HG03159 (cell line): ENCODE results near the gene GBGT1.

Experiments used
- ATAC-seq: cut with Tn5 transposase; IDR thresholded peaks from one replicate; pipeline ENCODE4 v1.9.1; 2021; ENCODE audit warnings: mild to moderate bottlenecking, moderate library complexity; ENCODE audit not compliant: unreplicated experiment

Gene GBGT1

DNA sequence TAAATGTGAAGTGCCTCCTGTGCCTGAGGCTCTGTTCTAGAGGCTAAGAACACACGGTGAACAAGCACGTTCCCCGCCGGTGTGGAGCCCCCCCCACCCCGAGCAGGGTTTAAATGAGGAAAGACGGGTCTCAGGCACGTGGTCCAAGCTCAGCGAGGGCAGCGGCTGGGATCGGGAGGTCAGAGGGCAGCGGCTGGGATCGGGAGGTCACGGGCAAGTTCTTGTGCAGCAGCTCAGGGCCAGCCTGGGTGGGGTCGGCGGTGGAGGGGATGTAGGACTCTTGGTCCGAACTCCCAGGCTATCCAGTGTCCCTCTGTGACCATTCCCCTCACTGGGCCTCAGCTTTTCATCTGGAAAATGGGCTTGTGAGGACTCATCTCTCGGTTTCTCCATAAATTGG is 2.7 kb upstream of the GBGT1 start:
- no peak for ATAC-seq

DNA sequence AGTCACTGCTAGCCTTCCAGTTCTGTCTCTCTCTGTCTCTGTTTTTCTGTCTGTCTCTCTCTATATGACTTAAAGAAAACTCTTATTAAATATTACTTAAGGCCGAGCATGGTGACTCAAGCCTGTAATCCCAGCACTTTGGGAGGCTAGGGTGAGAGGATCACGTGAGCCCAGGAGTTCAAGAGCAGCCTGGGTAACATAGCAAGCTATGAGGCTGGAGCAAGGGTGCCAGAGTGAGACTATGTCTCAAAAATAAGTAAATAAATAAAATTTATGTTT is 1.7 kb upstream of the GBGT1 start:
- no peak for ATAC-seq

DNA sequence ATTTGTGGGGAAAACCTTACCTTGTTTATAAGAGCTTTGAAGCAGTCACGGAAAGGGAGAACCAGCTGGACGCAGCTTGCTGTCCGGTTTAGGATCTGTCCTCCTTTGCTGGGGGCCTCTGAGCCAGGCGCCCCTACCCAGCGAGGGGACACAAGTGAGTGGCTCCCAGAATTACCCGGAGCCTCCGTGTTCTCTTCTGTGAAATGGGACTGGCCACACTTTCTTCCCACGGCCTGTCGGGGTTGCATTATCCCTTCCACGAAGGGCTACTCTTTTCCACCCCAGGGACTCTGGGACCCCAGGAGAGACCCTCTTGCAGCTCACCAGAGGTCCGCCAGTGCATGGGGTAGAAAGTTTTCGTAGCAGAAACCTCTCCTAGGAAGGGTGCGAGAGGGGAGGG is 477 bp upstream of the GBGT1 start:
- no peak for ATAC-seq

DNA sequence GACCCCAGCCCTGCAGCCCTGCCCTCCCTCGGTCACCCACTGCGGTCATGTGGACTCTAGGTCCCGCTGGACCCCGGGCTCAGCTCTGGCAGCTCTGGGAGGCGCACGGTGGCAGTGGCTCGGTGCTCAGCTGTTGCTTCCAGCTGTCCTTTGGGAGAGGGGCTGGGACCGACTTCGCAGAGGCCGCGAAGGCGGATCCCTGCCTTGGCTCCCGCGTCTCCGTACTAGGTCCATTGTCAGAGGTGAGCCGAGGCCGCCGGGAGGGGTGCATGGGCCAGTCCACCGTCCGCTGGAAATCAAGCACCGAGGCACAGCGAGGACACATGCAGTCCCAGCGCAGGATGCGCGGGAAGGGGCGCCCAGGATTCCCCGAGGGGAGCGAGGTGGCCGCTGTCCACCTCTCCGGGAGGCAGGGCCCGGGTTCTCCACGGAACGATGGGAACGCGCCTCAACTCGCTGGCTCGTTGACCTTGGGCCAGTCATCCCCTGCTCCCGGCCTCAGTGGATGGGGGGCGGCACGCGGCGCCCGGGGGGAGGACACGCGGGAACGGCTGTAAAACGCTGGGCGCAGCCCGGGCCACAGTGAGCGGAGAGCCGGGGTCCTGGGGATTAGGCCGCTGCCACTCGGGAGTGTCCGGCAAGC is 732 bp downstream of the GBGT1 start:
- ATAC-seq, result no peak

DNA sequence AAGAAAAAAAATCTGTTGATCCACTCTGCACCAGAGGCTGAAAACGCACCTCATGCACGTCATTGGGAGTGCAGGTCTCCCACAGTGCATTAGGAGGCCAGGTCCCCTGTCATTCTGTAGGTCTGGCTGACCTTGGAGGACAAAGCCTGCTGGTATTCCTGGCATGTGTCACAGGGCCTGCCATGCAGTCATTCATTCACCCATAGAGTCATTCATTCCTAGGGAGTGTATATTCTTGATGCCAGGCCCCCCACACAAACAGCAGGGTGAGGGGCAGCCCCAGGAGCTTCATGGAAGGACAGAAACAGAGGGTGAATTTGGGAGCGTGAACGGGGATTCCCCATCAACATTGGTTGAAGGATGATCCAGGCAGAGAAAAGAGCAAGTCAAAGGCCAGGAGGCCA is 2.2 kb downstream of the GBGT1 start:
- ATAC-seq, result no peak

DNA sequence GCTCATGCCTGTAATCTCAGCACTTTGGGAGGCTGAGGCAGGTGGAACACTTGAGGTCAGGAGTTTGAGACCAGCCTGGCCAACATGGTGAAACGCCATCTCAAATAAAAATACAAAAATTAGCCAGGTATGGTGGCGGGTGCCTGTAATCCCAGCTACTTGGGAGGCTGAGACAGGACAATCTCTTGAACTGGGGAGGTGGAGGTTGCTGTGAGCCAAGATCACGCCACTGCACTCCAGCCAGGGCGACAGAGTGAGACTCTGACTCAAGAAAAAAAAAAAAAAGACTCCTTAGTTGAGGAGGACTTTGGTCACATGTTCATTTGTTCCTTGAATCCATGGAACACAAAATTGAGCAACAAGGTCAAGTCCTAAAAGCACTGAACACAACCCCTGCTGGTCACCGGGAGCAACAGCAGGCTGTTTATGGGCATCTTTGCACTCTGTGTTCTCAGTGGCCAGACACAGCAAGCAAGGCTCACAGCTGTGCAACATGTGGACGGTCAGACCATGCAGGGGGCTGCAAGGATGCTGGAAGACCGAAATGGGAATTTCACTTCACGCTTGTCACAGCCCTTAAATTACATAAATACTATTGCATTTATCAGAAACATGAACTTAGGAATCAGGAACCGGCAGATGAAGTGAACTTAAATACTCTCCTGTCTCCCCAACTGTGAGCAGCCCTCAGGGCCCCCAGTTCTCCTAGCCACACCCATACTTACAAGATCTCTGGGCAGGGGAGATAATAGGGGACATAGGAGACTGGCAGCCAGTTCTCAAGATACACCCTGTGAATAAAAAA is 2.8 kb downstream of the GBGT1 start:
- no peak for ATAC-seq

DNA sequence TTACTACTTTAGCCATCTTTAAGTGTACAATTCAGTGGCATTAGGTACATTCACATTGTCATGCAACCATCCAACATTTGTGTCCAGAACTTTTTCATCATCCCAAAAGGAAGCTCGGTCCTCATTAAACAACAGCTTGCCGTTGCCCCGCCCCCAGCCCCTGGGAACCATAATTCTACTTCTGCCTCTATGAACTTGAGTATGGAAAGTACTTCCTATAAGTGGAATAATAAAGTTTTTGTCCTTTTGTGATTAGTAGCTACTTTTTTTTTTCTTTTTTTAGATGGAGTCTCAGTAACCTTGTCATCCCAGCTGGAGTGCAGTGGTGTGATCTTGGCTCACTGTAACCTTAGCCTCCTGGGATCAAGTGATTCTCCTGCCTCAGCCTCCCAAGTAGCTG is 5.0 kb downstream of the GBGT1 start:
- ATAC-seq, result no peak

DNA sequence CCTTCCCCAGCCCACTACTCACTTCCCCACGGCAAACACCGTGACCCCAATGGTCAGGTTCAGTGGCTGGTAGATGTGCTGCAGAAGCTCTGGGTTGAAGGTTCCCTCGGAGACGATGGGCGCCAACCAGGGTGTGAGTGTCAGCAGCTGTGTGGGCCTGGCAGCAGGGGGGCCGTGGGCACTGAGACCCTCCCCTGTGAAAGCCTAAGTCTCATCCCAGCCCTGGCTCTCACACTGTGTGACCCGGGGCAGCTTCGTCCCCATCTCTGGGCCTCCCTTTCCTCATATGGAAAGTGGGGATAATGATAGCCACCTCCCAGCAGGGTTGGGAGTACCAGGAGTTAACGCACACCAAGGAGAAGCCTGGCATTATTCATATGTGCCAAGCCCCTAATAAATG is 8.6 kb downstream of the GBGT1 start:
- no peak for ATAC-seq

DNA sequence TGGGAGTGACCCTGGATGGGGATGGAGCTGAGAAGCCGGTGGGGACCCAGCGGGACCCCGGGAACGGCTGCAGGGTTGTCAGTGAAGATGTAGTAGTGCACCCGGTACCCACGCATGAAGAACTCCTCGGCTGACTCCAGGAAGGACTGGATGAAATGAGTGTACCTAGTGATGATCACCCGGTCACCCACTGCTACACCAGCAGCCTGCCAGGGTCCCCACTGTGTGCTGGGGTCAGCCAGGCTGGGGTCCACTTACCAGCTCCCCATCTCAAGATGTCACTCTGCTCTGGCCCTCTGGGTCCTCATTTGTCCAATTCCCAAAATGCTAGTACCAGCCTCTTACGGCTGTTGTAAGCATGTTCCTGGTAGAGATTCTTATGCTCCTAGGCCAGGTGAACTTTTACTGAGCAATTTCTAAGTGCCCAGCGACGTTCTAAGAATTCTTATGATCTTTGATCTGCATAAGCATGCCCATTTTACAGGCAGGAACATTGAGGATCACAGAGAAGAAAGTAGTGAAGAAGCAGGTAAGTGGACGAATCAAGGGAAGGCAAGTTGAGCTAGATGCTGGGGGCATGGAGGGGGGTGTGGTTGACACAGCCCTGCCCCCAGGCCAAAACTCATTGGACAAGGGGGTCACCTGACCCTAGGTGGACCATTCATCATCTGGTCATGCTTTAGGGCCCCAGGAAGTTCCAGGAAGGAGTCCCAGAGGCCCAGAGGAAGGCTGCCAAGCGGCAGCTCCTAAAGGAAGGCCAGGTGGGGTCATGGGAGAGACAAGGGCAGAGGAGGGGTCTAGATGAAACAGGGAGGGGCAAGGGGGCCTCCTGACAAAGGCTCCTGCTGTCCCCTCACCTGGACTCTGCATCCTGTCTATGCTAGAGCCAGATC is 9.4 kb downstream of the GBGT1 start:
- ATAC-seq, result no peak

DNA sequence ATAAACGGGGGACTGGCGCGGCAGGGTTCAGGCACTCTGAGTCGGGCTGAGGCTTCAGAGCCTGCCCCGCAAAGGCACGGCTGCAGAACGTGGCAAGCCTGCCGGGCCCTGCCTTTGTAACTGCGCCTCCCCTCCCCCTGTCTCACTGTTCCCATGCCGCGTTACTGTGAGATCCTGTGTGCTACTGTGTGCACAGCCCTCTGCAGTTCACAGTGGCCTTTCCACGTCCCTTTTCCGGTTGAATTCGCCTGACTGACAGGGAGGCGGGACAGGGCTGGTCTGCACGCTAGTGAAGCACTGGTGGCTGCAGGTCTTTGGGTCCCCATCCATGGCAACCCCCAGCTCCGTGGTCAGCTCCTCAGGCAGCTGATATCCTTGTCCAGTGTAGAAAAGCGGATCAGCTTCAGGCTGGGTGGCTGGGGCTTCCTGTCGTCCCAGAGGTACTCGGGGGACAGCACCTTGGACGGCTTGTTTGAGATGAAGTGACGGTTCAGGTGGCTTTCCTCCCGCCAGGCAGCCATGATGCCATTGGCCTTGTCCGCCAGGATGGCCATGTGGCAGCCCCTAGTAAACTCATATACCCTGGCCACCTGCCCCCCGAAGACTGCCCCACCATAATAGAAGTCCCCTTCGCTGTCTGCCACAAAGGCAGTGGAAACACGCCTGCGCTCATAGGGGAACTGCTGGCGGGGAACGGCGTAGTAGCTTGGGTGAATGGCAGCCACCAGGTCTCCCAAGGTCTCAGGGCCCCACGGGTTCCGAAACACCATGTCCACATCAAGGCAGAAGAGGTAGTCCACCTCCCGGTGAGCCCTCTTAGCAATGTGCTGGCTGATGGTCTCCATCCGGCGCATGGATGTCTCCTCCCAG is 10.3 kb downstream of the GBGT1 start:
- ATAC-seq, result no peak

DNA sequence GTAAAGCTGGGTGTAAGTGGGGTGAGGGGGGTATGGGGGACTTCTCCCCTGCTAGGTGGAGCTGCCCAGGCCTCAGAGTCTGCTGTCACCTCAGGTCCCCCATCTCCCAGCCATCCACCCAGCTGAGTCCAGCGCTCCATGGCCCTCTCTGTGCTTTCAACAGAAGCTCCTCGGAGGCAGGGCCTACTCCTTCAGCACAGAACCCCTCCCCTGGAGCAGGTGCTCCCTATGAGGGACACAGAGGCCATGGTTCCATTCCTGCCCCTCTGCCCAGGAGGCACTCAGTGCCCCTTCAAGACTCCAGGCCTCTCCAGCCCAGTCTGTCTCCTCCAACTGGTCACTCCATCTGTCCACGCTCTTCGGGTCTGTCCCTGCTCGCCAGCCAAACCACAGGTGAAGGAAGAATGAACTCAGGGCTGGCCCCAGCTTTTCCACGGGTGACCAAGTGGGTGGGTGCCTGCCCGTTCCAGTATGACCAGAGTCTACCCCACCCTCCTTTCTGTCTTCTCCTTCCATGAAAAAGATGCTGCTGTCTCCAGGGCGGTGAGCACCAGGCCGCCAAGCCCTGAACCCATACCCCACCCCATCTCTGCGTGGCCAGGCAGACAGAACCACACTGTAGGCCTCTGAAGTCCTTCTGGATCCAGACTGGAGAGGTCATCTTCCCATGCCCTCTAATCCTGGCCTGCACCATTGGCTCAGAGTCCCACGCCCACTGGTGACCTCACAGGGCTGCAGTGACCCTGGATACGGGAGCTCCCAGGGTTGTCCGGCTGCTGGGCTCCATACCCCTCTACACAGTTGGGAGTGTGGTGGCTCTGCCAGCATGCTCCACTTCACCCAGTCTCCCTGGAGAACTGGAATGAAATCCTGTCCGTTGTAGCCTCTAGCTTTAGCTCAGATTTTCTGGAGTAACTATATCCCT is 11.9 kb downstream of the GBGT1 start:
- no peak for ATAC-seq

DNA sequence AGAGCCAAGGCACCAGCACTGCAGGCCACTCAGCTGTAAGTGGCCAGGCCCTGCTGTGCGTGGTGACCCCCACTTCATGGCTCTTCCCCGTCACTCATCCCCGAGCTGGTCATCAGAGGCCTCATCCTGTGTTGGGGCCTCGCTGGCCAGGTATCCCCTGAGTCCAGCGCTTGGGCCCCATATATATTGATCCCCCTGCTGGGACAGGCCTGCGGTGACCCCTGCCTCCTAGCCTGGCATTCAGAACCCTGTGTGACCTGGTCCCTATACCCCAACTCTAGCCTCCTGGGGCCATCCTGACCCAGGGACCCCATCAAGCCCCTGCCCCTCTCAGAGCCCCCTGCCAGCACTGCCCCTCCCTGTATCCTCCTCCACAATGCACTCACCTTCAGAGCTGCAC is 12.7 kb downstream of the GBGT1 start:
- ATAC-seq, result no peak

DNA sequence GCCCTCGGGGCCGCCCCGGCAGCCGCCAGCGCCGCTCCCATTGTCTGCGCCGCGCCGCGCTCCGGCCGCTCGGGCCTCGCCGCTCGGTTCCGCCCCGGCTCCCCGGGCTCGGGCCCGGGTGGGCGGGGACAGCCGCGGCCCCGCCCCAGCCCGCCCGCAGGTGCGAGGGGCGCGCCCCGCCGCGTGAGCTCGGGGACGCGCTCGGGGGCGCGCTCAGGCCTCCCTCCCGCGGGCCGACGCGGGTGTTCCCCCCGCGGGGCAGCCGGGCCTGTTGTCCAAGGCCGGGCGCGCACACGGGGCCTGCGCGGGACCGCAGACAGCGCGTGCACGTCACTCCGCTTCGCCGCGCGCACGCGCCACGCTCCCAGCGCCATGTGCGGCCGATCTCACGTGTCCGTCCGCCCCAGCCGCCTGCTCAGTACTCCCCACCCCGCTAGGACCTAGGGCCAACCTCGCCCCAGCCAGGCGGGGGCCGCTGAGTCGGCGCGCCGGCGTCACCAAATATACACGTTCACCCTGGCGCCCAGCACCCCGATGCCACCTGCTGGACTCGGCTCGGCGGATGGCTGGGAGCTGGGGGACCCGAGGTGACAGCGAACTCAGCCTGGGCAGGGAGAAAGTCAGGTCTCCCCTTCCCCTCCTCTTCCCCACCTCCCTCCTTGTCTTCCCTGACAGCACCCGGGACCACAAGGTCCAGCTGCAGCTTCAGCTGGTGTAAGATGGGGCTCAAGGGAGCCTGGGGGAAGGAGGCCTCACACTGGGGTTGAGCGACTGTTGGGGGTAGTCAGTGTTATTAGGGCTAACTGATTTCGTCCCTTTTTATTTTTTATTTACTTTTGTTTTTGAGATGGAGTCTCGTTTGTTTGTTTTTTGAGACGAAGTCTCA is 14.3 kb downstream of the GBGT1 start:
- peak; percentile 66 for ATAC-seq

DNA sequence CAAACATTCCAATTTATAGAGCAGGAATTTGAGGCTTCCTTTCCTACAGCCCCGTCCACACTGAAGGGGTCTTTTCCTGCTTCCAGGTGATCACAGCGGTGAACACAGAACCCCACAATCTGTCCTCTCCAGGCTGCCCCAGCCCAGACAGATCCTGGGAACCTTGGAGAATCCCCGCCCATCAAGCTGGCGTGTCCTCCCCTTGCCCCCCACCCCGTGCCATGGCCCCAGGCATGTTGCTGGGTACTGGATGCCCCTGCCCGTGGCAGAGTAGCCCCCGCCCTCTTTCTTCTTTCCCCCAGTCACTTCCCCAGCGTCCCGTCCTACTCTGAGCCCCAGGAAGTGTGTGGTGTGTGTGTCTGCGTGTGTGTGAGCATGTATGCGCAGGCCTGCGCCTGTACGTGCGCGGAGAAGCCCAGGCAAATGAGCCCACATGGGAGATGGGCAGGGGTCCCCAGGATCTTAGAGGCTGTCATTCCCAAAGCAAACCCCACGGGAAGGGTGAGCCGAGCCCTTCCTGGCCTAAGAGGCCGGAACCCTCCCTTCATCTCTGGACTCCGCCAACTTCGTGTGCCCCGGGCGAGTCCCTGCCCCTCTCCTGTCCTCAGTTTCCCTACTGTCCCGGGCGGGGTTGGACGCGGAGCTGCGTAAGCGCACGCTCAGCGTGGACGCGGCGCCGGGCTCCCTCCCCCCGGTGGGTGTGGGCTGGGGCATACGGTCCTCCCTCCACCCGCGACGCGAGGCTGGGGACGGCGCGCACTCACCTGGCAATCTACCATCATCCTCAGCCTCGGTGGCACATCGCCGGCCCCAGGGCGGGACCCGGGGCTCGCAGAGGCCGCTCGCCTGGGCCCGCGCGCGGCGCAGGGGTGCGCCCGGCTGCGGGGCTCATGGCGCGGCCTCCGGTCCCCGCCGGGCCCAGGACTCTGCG is 15.2 kb downstream of the GBGT1 start:
- peak; percentile 5 for ATAC-seq

DNA sequence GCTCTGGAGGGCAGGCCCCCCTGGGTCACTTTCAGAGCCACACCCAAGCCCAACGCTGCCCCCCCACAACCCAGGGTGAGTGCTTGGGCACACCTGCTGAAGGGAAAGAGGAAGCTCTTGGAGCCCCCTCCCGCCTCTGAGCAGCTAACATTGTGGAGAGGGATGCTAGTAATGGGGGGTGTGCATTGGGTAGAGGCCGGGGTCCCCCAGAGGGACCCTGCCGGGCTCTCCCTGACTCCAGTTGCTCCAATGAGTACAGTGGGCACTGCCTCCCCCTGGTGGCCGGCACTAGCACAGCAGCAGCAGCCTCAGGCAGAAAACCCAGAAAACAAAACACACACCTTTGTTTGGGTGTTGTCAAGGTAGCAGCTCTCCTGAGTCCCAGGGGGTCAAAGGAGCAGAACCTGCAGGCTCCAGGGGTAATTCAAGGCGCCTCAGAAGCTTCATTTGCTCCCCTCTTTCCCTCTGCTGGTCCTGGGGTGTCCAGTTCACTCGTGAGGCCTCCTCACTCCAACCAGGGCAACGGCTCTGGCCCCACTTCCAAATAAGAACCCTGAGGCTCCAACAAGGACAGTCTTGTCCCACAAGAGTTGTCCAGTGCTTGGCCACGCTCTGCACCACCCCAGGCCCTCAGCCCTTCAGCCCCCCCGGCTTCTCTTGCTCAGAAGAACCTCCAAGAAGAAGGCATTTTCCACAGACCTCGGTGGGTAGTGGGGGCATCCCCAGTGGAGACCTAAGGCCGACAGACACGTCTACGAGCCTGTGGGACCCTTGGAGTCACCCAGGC is 16.1 kb downstream of the GBGT1 start:
- ATAC-seq, result no peak

DNA sequence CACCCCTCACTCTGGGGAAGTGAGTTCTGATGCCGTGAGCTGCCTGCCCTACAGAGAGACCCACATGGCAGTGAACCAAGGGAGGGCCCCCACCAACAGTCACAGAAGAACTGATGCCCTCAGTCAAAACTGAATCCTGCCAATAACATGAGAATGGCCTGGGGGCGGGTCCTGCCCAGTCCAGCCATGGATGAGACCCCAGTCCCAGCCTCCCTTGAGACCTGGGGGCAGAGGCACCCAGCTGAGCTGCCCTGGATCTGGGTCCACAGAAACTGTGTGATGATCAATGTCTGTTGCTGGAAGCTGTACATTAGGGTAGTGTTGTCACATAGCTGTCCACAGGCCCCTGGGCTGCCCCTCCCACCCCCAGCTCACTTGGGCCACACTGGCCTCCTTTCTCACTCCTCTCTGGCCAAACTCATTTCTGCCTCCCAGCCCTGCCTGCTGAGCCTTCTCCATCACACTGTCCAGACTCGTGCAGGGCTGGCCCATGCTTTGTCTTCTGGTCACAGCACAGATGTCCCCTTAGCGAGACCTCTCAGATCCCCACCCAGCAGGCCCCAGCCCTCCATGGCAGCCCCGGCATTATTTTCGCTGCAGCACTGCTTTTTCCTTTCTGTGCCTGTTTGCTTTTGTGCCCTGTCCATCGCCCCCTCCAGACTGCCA is 16.8 kb downstream of the GBGT1 start:
- no peak for ATAC-seq
